Caco-2 (cell line): ENCODE data around the gene UTP4. TPM values are rescaled to one million over a fixed set of nuclear protein-coding genes. Genes with fewer than 3 reads are reported as not detected.

Source experiments
- BruUV-seq: library from RNA; stranded (reverse); fragments of 400-500 nt; replicated peaks from 2 replicates; lab custom pipeline; 2021; lab: Mats Ljungman, UMichigan
- CTCF ChIA-PET: fragments of 300-600 bp; sonication (Branson Sonifier 250); formaldehyde crosslinking; loops from one replicate; lab custom pipeline; 2022; ENCODE audit warnings: antibody characterized with exemption; lab: Charles Lee
- POLR2A ChIA-PET: fragments of 300-600 bp; sonication (Branson Sonifier 250); formaldehyde crosslinking; loops from one replicate; lab custom pipeline; 2022; ENCODE audit warnings: antibody characterized with exemption; lab: Charles Lee
- DNase-seq, 2 experiments: peaks; one replicate each; pipeline versions ENCODE4 v3.0.0 to v3.0.0-alpha.2; 2020 to 2022
- H3K27me3 ChIP-seq: replicated peaks from 2 replicates; pipeline ENCODE4 v1.6.0; 2011; ENCODE audit warnings: low read length; ENCODE audit not compliant: control insufficient read depth, insufficient read depth
- H3K36me3 ChIP-seq: 2 replicates; pipeline ENCODE4 v1.5.1; 2011; ENCODE audit warnings: low read length; ENCODE audit not compliant: control insufficient read depth, insufficient read depth
- H3K4me1 ChIP-seq: fragments of 250-450 bp; sonication (Bioruptor Pico); 2 replicates; pipeline ENCODE4 v1.5.1; 2020; ENCODE audit warnings: mild to moderate bottlenecking
- H3K4me3 ChIP-seq: 2 replicates; pipeline ENCODE4 v1.5.1; 2011; ENCODE audit warnings: low read depth, mild to moderate bottlenecking, control low read depth, low read length
- H3K9me3 ChIP-seq: fragments of 250-450 bp; sonication (Bioruptor Pico); 2 replicates; pipeline ENCODE4 v1.5.1; 2020; ENCODE audit warnings: mild to moderate bottlenecking, moderate library complexity
- H3K27ac Mint-ChIP-seq: one replicate; pipeline ENCODE4 v1.8.0; 2022; ENCODE audit warnings: mixed read lengths; ENCODE audit not compliant: unreplicated experiment
- H3K27me3 Mint-ChIP-seq: one replicate; pipeline ENCODE4 v1.8.0; 2022; ENCODE audit warnings: mixed read lengths; ENCODE audit not compliant: insufficient read depth, unreplicated experiment
- H3K36me3 Mint-ChIP-seq: one replicate; pipeline ENCODE4 v1.8.0; 2022; ENCODE audit warnings: mild to moderate bottlenecking, mixed read lengths; ENCODE audit not compliant: insufficient read depth, unreplicated experiment
- H3K4me1 Mint-ChIP-seq: one replicate; pipeline ENCODE4 v1.8.0; 2022; ENCODE audit warnings: low read depth, mixed read lengths; ENCODE audit not compliant: unreplicated experiment
- H3K4me3 Mint-ChIP-seq: one replicate; pipeline ENCODE4 v1.8.0; 2022; ENCODE audit warnings: mild to moderate bottlenecking, moderate library complexity, mixed read lengths; ENCODE audit not compliant: unreplicated experiment
- H3K9me3 Mint-ChIP-seq: one replicate; pipeline ENCODE4 v1.8.0; 2022; ENCODE audit warnings: mixed read lengths; ENCODE audit not compliant: unreplicated experiment
- CTCF ChIP-seq, 2 experiments: fragments of 200-600 bp in 1 of 2; IDR thresholded peaks; 1 replicate in 1 of 2; 2 replicates in 1 of 2; pipeline versions ENCODE4 v1.5.1 to v1.8.0; 2011 to 2022; ENCODE audit warnings: antibody characterized with exemption in 1 of 2, control low read depth in 1 of 2, inconsistent platforms in 1 of 2, low read depth in 1 of 2, low read length in 1 of 2, mild to moderate bottlenecking in 1 of 2, moderate library complexity in 1 of 2; ENCODE audit not compliant: insufficient read depth in 1 of 2, severe bottlenecking in 1 of 2, unreplicated experiment in 1 of 2
- intact Hi-C: fragments of 100-400 bp; cut with micrococcal nuclease; formaldehyde crosslinking; loops from one replicate; pipeline ENCODE4 v1.10.0; 2022; ENCODE audit not compliant: unreplicated experiment
- total RNA-seq: library from RNA; stranded (reverse); gene quantifications from 2 replicates; pipeline ENCODE4 v1.2.3, GENCODE V29; 2022

UTP4 gene
- total RNA-seq, 1 experiment from 2014 or later, result 126 TPM

- POLR2A ChIA-PET, result no interaction called here
- no peak overlapping the region for H3K27ac Mint-ChIP-seq
- Histone ChIP-seq H3K36me3 (no peaks in the 10 kb centered on the region; the same call in 1 of the 2 replicates), H3K4me1 (peaks cover 32% of the 10 kb centered on the region), H3K4me3 (no peak overlapping the region), H3K27me3 (no peaks in the 10 kb centered on the region), H3K9me3 (no peaks in the 10 kb centered on the region)
- peaks cover 10% of the 10 kb centered on the region for H3K36me3 Mint-ChIP-seq
- TF ChIP-seq CTCF (IDR thresholded peaks at IDR 0.05; ENCODE audit: insufficient read depth in 1 of 2, low read depth in 1 of 2, low read length in 1 of 2, severe bottlenecking in 1 of 2, unreplicated experiment in 1 of 2), result no peak
- no peaks in the 10 kb centered on the region for H3K9me3 Mint-ChIP-seq
- CTCF ChIA-PET, result no interaction called here
- intact Hi-C loops, result no loop called here
- H3K4me3 Mint-ChIP-seq, result no peak overlapping the region
- H3K4me1 Mint-ChIP-seq, result peaks cover 42% of the 10 kb centered on the region
- no TSS peak for BruUV-seq
- no peak for DNase-seq
- H3K27me3 Mint-ChIP-seq, result no peaks in the 10 kb centered on the region
Measured at GRCh38 chr16:69197573-69197972, 65.1 kb downstream of the UTP4 start.

GRCh38 chr16:69199382-69199781, 66.9 kb downstream of the UTP4 start:
- Histone ChIP-seq H3K4me3 (no peak overlapping the region), H3K36me3 (no peaks in the 10 kb centered on the region; the same call in 1 of the 2 replicates), H3K9me3 (no peaks in the 10 kb centered on the region), H3K4me1 (peaks cover 21% of the 10 kb centered on the region), H3K27me3 (no peaks in the 10 kb centered on the region)
- no peaks in the 10 kb centered on the region for H3K27me3 Mint-ChIP-seq
- DNase-seq, result peak in 1 of 2 experiments; percentile 48
- no peaks in the 10 kb centered on the region for H3K9me3 Mint-ChIP-seq
- ChIA-PET POLR2A (interaction anchor here (0.6 to 1.3 kb wide), 2 partner anchors 12 to 153 kb away, joined by 5 to 13 read pairs; partner anchors contain the start of gene SNTB2), CTCF (interaction anchor here (0.6 to 1.4 kb wide), 2 partner anchors 16 to 49 kb away, joined by 5 to 6 read pairs; no protein-coding TSS in a partner anchor)
- H3K4me3 Mint-ChIP-seq, result no peak overlapping the region
- H3K27ac Mint-ChIP-seq, result peak overlapping the region; percentile 61
- peaks cover 32% of the 10 kb centered on the region for H3K4me1 Mint-ChIP-seq
- no peak for TF ChIP-seq CTCF (IDR thresholded peaks at IDR 0.05; ENCODE audit: insufficient read depth in 1 of 2, low read depth in 1 of 2, low read length in 1 of 2, severe bottlenecking in 1 of 2, unreplicated experiment in 1 of 2)
- H3K36me3 Mint-ChIP-seq, result peaks cover 10% of the 10 kb centered on the region
- BruUV-seq, result no TSS peak
- intact Hi-C loops, result no loop called here

- ChIA-PET POLR2A (no interaction called here), CTCF (no interaction called here)
Measured at GRCh38 chr16:69201291-69201690, 68.8 kb downstream of the UTP4 start.

More at GRCh38 chr16:69201291-69201690, 68.8 kb downstream of the UTP4 start:
- DNase-seq, result no peak
- Histone ChIP-seq H3K36me3 (no peaks in the 10 kb centered on the region; the same call in 1 of the 2 replicates), H3K27me3 (no peaks in the 10 kb centered on the region), H3K4me1 (peaks cover 16% of the 10 kb centered on the region), H3K9me3 (no peaks in the 10 kb centered on the region), H3K4me3 (no peak overlapping the region)
- Mint-ChIP-seq H3K4me3 (no peak overlapping the region), H3K27ac (no peak overlapping the region), H3K9me3 (no peaks in the 10 kb centered on the region), H3K4me1 (peaks cover 26% of the 10 kb centered on the region), H3K36me3 (peaks cover 16% of the 10 kb centered on the region), H3K27me3 (no peaks in the 10 kb centered on the region)
- TF ChIP-seq CTCF (IDR thresholded peaks at IDR 0.05; ENCODE audit: insufficient read depth in 1 of 2, low read depth in 1 of 2, low read length in 1 of 2, severe bottlenecking in 1 of 2, unreplicated experiment in 1 of 2), result no peak
- intact Hi-C loops, result no loop called here
- BruUV-seq, result no TSS peak
